Measurements from ENCODE around the gene ANKRD55. TPM values are rescaled to one million over a fixed set of nuclear protein-coding genes. Genes with fewer than 3 reads are reported as not detected.
"Not testable (repeated sequence)": the region's sequence is repeated elsewhere in the genome, so short reads cannot be mapped to it uniquely, and the experiment has no call there.

The ANKRD55 gene
- total RNA-seq, 4 donors from 2014 or later: 0.17 to 0.37 (median 0.32) TPM; not detected in 1

GRCh38 chr5:56154732-56155484, 78.2 kb downstream of the ANKRD55 start:
- intact Hi-C loops (cut with DNase I; ENCODE audit: low total_unique reads): no loop called here
- 67 to 80% methylated on average over 9 of the region's 9 CpGs for WGBS, 2 donors
- TF ChIP-seq POLR2A (IDR thresholded peaks at IDR 0.05) (no peak), CTCF (IDR thresholded peaks at IDR 0.05) (no peak)
- DNase-seq (ENCODE audit: low spot score in 2 of 2): no peak
- H3K4me3 ChIP-seq (ENCODE audit: low read depth, poor library complexity, severe bottlenecking): no peak overlapping the region

GRCh38 chr5:56152437-56152836, 80.7 kb downstream of the ANKRD55 start:
- no peak overlapping the region for H3K4me3 ChIP-seq (ENCODE audit: low read depth, poor library complexity, severe bottlenecking)
- no peak for DNase-seq (ENCODE audit: low spot score in 2 of 2)
- intact Hi-C loops (cut with DNase I; ENCODE audit: low total_unique reads): no loop called here
- 51 to 58% methylated on average over 2 of the region's 2 CpGs for WGBS, 2 donors
- TF ChIP-seq CTCF (IDR thresholded peaks at IDR 0.05): no peak
- TF ChIP-seq POLR2A (IDR thresholded peaks at IDR 0.05): no peak

GRCh38 chr5:56150756-56151155, 82.4 kb downstream of the ANKRD55 start:
- H3K4me3 ChIP-seq (ENCODE audit: low read depth, poor library complexity, severe bottlenecking); DNase-seq (ENCODE audit: low spot score in 2 of 2); intact Hi-C loops (cut with DNase I; ENCODE audit: low total_unique reads): not testable (repeated sequence)
- WGBS, 2 donors: 92 to 93% methylated on average over 9 of the region's 9 CpGs

GRCh38 chr5:56148453-56148971, 84.6 kb downstream of the ANKRD55 start:
- no peak for DNase-seq (ENCODE audit: low spot score in 2 of 2)
- TF ChIP-seq POLR2A (IDR thresholded peaks at IDR 0.05): no peak
- TF ChIP-seq CTCF (IDR thresholded peaks at IDR 0.05): no peak
- intact Hi-C loops (cut with DNase I; ENCODE audit: low total_unique reads): no loop called here
- 83 to 92% methylated on average over 4 of the region's 4 CpGs for WGBS, 2 donors
- no peak overlapping the region for H3K4me3 ChIP-seq (ENCODE audit: low read depth, poor library complexity, severe bottlenecking)

- TF ChIP-seq POLR2A (IDR thresholded peaks at IDR 0.05) (no peak), CTCF (IDR thresholded peaks at IDR 0.05) (no peak)
- DNase-seq (ENCODE audit: low spot score in 2 of 2): no peak
- WGBS, 2 donors: 83 to 87% methylated on average over 4 of the region's 4 CpGs
- H3K4me3 ChIP-seq (ENCODE audit: low read depth, poor library complexity, severe bottlenecking): no peak overlapping the region
- intact Hi-C loops (cut with DNase I; ENCODE audit: low total_unique reads): no loop called here
Measured at GRCh38 chr5:56147659-56148230, 85.4 kb downstream of the ANKRD55 start.

- DNase-seq (ENCODE audit: low spot score in 2 of 2): no peak
- no peak overlapping the region for H3K4me3 ChIP-seq (ENCODE audit: low read depth, poor library complexity, severe bottlenecking)
- intact Hi-C loops (cut with DNase I; ENCODE audit: low total_unique reads): no loop called here
- TF ChIP-seq POLR2A (IDR thresholded peaks at IDR 0.05): no peak
- TF ChIP-seq CTCF (IDR thresholded peaks at IDR 0.05): no peak
Measured at GRCh38 chr5:56147106-56147505, 86.0 kb downstream of the ANKRD55 start.

Data from lower leg skin (tissue), 4 donors.